H1 (cell line): ENCODE results near the gene RHBDD2. TPM values are rescaled to one million over a fixed set of nuclear protein-coding genes. Genes with fewer than 3 reads are reported as not detected.

Experiments used
- POLR2A ChIP-seq, 2 experiments: IDR thresholded peaks; 1 replicate in 1 of 2; 2 replicates in 1 of 2; pipeline ENCODE4 v1.6.1; 2011; ENCODE audit warnings: low read depth in 2 of 2, low read length in 2 of 2, mild to moderate bottlenecking in 2 of 2; ENCODE audit errors: control extremely low read depth in 1 of 2
- RAD21 ChIP-seq, 2 experiments: IDR thresholded peaks in 1 of 2; conservative IDR thresholded peaks in 1 of 2; 2 replicates each; pipeline ENCODE4 v1.6.1; 2011; ENCODE audit warnings: low read depth in 2 of 2, low read length in 2 of 2, improper control_type of control experiment in 1 of 2, inconsistent platforms in 1 of 2, mild to moderate bottlenecking in 1 of 2, moderate library complexity in 1 of 2
- SAP30 ChIP-seq: fragments of 300-600 bp; sonication (generic); IDR thresholded peaks from 2 replicates; pipeline ENCODE4 v1.7.1; 2012; ENCODE audit warnings: low read length, moderate library complexity, mild to moderate bottlenecking, inconsistent platforms; ENCODE audit not compliant: insufficient read depth, insufficient replicate concordance
- SP4 ChIP-seq: IDR thresholded peaks from 2 replicates; pipeline ENCODE4 v1.6.1; 2012; ENCODE audit warnings: low read length, inconsistent platforms
- SUZ12 ChIP-seq: fragments of 200-600 bp; sonication (generic); IDR thresholded peaks from 2 replicates; pipeline ENCODE4 v1.6.1; 2012; ENCODE audit warnings: mild to moderate bottlenecking, inconsistent platforms, low read length, moderate library complexity, mixed read lengths
- TBP ChIP-seq: IDR thresholded peaks from 2 replicates; pipeline ENCODE4 v1.6.1; 2011; ENCODE audit warnings: low read depth, low read length, improper control_type of control experiment
- polyA plus RNA-seq, 7 experiments: library from polyadenylated mRNA; depleted of rRNA in 3 of 7; stranded (reverse) in 5 of 7; unstranded in 2 of 7; fragments of >200 nt in 5 of 7; fragments of 200-250 nt in 2 of 7; gene quantifications; 1 replicate in 5 of 7; 2 replicates in 1 of 7; 4 replicates in 1 of 7; pipeline versions ENCODE4 v1.2.1 to v1.2.3, GENCODE V29; 2011 to 2013; ENCODE audit warnings: missing spikeins in 2 of 7, mixed read lengths in 2 of 7
- total RNA-seq: library from RNA; stranded (reverse); fragmentation: NEBNext Ultra II Directional; extraction: Animal tissue kit (Norgen Biotek cat#: 25700); gene quantifications from 2 replicates; pipeline ENCODE4 v1.2.1, GENCODE V29; 2021
- TF ChIP-seq, protein P1 (sequence below): fragments of 300-600 bp; sonication (generic); IDR thresholded peaks from 2 replicates; pipeline ENCODE4 v1.7.1; 2012; ENCODE audit warnings: low read length, moderate library complexity, mild to moderate bottlenecking, inconsistent platforms; ENCODE audit not compliant: insufficient replicate concordance

RHBDD2 gene
- total and polyA plus RNA-seq, 2 of the 8 experiments (the other 6 are each of a cell fraction or from before 2014, with no cell fraction given), result 28.3 to 65.5 TPM

- no peak for TF ChIP-seq RAD21 (IDR thresholded peaks at IDR 0.05 in 1 of 2, conservative IDR thresholded peaks at IDR 0.05 in 1 of 2; ENCODE audit: low read depth in 2 of 2, low read length in 2 of 2)
- TF ChIP-seq, protein P1, sequence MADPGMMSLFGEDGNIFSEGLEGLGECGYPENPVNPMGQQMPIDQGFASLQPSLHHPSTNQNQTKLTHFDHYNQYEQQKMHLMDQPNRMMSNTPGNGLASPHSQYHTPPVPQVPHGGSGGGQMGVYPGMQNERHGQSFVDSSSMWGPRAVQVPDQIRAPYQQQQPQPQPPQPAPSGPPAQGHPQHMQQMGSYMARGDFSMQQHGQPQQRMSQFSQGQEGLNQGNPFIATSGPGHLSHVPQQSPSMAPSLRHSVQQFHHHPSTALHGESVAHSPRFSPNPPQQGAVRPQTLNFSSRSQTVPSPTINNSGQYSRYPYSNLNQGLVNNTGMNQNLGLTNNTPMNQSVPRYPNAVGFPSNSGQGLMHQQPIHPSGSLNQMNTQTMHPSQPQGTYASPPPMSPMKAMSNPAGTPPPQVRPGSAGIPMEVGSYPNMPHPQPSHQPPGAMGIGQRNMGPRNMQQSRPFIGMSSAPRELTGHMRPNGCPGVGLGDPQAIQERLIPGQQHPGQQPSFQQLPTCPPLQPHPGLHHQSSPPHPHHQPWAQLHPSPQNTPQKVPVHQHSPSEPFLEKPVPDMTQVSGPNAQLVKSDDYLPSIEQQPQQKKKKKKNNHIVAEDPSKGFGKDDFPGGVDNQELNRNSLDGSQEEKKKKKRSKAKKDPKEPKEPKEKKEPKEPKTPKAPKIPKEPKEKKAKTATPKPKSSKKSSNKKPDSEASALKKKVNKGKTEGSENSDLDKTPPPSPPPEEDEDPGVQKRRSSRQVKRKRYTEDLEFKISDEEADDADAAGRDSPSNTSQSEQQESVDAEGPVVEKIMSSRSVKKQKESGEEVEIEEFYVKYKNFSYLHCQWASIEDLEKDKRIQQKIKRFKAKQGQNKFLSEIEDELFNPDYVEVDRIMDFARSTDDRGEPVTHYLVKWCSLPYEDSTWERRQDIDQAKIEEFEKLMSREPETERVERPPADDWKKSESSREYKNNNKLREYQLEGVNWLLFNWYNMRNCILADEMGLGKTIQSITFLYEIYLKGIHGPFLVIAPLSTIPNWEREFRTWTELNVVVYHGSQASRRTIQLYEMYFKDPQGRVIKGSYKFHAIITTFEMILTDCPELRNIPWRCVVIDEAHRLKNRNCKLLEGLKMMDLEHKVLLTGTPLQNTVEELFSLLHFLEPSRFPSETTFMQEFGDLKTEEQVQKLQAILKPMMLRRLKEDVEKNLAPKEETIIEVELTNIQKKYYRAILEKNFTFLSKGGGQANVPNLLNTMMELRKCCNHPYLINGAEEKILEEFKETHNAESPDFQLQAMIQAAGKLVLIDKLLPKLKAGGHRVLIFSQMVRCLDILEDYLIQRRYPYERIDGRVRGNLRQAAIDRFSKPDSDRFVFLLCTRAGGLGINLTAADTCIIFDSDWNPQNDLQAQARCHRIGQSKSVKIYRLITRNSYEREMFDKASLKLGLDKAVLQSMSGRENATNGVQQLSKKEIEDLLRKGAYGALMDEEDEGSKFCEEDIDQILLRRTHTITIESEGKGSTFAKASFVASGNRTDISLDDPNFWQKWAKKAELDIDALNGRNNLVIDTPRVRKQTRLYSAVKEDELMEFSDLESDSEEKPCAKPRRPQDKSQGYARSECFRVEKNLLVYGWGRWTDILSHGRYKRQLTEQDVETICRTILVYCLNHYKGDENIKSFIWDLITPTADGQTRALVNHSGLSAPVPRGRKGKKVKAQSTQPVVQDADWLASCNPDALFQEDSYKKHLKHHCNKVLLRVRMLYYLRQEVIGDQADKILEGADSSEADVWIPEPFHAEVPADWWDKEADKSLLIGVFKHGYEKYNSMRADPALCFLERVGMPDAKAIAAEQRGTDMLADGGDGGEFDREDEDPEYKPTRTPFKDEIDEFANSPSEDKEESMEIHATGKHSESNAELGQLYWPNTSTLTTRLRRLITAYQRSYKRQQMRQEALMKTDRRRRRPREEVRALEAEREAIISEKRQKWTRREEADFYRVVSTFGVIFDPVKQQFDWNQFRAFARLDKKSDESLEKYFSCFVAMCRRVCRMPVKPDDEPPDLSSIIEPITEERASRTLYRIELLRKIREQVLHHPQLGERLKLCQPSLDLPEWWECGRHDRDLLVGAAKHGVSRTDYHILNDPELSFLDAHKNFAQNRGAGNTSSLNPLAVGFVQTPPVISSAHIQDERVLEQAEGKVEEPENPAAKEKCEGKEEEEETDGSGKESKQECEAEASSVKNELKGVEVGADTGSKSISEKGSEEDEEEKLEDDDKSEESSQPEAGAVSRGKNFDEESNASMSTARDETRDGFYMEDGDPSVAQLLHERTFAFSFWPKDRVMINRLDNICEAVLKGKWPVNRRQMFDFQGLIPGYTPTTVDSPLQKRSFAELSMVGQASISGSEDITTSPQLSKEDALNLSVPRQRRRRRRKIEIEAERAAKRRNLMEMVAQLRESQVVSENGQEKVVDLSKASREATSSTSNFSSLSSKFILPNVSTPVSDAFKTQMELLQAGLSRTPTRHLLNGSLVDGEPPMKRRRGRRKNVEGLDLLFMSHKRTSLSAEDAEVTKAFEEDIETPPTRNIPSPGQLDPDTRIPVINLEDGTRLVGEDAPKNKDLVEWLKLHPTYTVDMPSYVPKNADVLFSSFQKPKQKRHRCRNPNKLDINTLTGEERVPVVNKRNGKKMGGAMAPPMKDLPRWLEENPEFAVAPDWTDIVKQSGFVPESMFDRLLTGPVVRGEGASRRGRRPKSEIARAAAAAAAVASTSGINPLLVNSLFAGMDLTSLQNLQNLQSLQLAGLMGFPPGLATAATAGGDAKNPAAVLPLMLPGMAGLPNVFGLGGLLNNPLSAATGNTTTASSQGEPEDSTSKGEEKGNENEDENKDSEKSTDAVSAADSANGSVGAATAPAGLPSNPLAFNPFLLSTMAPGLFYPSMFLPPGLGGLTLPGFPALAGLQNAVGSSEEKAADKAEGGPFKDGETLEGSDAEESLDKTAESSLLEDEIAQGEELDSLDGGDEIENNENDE, result no peak
- no peak for TF ChIP-seq SAP30
- no peak for TF ChIP-seq SUZ12
- no peak for TF ChIP-seq SP4
- TF ChIP-seq POLR2A (IDR thresholded peaks at IDR 0.05; ENCODE audit: control extremely low read depth in 1 of 2, low read depth in 2 of 2, low read length in 2 of 2), result no peak
- TF ChIP-seq TBP, result no peak
Observed at GRCh38 chr7:75922966-75923603, 44.3 kb downstream of the RHBDD2 start (continued).
